Measurements from ENCODE around the gene EPB41.

EPB41 gene

GRCh38 chr1:29124366-29125236 is 210.2 kb downstream of the EPB41 start:
- H3K4me3 ChIP-seq (ENCODE audit: low read depth, low read length), result peak overlapping the region; percentile 61
- peak overlapping the region; percentile 49; the same call in 1 of the 2 replicates for H3K27ac ChIP-seq (ENCODE audit: extremely low read depth, low read depth, low read length)
- POLR2A ChIA-PET, result interaction anchor here (0.6 to 1.1 kb wide), 4 partner anchors 45 to 69 kb away, joined by 3 to 5 read pairs (median 3); partner anchors contain the start of gene SRSF4
- TF ChIP-seq ZNF501 (tag by site-specific recombination; IDR thresholded peaks at IDR 0.05) (peak; percentile 49; the same call in 1 of the 2 replicates), ZNF335 (tag by site-specific recombination; conservative IDR thresholded peaks at IDR 0.05) (peak; percentile 90), KLF16 (tag by site-specific recombination; IDR thresholded peaks at IDR 0.05) (peak; percentile 66; the same call in 1 of the 2 replicates), KLF7 (tag by site-specific recombination; IDR thresholded peaks at IDR 0.05; ENCODE audit: borderline replicate concordance) (peak; percentile 85), ZNF121 (tag by site-specific recombination; IDR thresholded peaks at IDR 0.05) (no peak), ZNF140 (tag by site-specific recombination; IDR thresholded peaks at IDR 0.05) (no peak), ZNF600 (tag by site-specific recombination; IDR thresholded peaks at IDR 0.05) (peak; percentile 50; the same call in 1 of the 2 replicates), KLF1 (tag by site-specific recombination; IDR thresholded peaks at IDR 0.05) (peak; percentile 86), ZNF585B (tag by site-specific recombination; IDR thresholded peaks at IDR 0.05) (no peak), ZBTB8A (tag by site-specific recombination; IDR thresholded peaks at IDR 0.05) (peak; percentile 76), KLF8 (tag by site-specific recombination; IDR thresholded peaks at IDR 0.05) (peak; percentile 91), ZBTB20 (tag by site-specific recombination; IDR thresholded peaks at IDR 0.05) (peak; percentile 77; the same call in 1 of the 2 replicates), TRIM28 (IDR thresholded peaks at IDR 0.05; ENCODE audit: borderline replicate concordance, low read length) (no peak), ZNF239 (tag by site-specific recombination; IDR thresholded peaks at IDR 0.05) (no peak), ZFP37 (tag by site-specific recombination; IDR thresholded peaks at IDR 0.05) (peak; percentile 58; the same call in 1 of the 2 replicates), ZNF302 (tag by site-specific recombination; IDR thresholded peaks at IDR 0.05; ENCODE audit: low read depth) (no peak), ZNF394 (tag by site-specific recombination; IDR thresholded peaks at IDR 0.05; ENCODE audit: borderline replicate concordance) (0 out of 2 replicates have a peak, but pooled peaks have one; percentile 46), ZNF2 (tag by site-specific recombination; IDR thresholded peaks at IDR 0.05) (0 out of 2 replicates have a peak, but pooled peaks have one; percentile 21), ZNF692 (tag by site-specific recombination; IDR thresholded peaks at IDR 0.05) (0 out of 2 replicates have a peak, but pooled peaks have one; percentile 25), PATZ1 (tag by site-specific recombination; IDR thresholded peaks at IDR 0.05) (peak; percentile 69), ZSCAN16 (tag by site-specific recombination; IDR thresholded peaks at IDR 0.05) (no peak), ZFHX2 (tag by site-specific recombination; conservative IDR thresholded peaks at IDR 0.05) (peak; percentile 80), ZBTB26 (tag by site-specific recombination; optimal IDR thresholded peaks at IDR 0.05) (peak; percentile 66), ZBTB17 (tag by site-specific recombination; IDR thresholded peaks at IDR 0.05) (peak; percentile 84)
- TF ChIP-seq, protein P1, sequence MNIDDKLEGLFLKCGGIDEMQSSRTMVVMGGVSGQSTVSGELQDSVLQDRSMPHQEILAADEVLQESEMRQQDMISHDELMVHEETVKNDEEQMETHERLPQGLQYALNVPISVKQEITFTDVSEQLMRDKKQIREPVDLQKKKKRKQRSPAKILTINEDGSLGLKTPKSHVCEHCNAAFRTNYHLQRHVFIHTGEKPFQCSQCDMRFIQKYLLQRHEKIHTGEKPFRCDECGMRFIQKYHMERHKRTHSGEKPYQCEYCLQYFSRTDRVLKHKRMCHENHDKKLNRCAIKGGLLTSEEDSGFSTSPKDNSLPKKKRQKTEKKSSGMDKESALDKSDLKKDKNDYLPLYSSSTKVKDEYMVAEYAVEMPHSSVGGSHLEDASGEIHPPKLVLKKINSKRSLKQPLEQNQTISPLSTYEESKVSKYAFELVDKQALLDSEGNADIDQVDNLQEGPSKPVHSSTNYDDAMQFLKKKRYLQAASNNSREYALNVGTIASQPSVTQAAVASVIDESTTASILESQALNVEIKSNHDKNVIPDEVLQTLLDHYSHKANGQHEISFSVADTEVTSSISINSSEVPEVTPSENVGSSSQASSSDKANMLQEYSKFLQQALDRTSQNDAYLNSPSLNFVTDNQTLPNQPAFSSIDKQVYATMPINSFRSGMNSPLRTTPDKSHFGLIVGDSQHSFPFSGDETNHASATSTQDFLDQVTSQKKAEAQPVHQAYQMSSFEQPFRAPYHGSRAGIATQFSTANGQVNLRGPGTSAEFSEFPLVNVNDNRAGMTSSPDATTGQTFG (tag by site-specific recombination; IDR thresholded peaks at IDR 0.05; ENCODE audit: borderline replicate concordance), result no peak
- TF ChIP-seq, protein P2, sequence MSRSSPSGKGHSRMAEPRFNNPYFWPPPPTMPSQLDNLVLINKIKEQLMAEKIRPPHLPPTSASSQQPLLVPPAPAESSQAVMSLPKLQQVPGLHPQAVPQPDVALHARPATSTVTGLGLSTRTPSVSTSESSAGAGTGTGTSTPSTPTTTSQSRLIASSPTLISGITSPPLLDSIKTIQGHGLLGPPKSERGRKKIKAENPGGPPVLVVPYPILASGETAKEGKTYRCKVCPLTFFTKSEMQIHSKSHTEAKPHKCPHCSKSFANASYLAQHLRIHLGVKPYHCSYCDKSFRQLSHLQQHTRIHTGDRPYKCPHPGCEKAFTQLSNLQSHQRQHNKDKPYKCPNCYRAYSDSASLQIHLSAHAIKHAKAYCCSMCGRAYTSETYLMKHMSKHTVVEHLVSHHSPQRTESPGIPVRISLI (tag by site-specific recombination; IDR thresholded peaks at IDR 0.05), result no peak
- TF ChIP-seq, protein P3, sequence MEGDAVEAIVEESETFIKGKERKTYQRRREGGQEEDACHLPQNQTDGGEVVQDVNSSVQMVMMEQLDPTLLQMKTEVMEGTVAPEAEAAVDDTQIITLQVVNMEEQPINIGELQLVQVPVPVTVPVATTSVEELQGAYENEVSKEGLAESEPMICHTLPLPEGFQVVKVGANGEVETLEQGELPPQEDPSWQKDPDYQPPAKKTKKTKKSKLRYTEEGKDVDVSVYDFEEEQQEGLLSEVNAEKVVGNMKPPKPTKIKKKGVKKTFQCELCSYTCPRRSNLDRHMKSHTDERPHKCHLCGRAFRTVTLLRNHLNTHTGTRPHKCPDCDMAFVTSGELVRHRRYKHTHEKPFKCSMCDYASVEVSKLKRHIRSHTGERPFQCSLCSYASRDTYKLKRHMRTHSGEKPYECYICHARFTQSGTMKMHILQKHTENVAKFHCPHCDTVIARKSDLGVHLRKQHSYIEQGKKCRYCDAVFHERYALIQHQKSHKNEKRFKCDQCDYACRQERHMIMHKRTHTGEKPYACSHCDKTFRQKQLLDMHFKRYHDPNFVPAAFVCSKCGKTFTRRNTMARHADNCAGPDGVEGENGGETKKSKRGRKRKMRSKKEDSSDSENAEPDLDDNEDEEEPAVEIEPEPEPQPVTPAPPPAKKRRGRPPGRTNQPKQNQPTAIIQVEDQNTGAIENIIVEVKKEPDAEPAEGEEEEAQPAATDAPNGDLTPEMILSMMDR (tag by site-specific recombination; IDR thresholded peaks at IDR 0.05), result peak; percentile 94

More at GRCh38 chr1:29124366-29125236, 210.2 kb downstream of the EPB41 start:
- Histone ChIP-seq H3K36me3 (ENCODE audit: control insufficient read depth in 2 of 2, insufficient read depth in 1 of 2, low read length in 2 of 2) (no peaks in the 10 kb centered on the region), H3K9me3 (ENCODE audit: control insufficient read depth, insufficient read depth, low read depth, low read length) (no peaks in the 10 kb centered on the region), H3K4me1 (ENCODE audit: control insufficient read depth, insufficient read depth, low read length) (no peaks in the 10 kb centered on the region)
- CTCF ChIA-PET, result interaction anchor here (0.8 to 1.7 kb wide), 3 partner anchors 18 to 78 kb away, joined by 3 to 4 read pairs (median 4); no protein-coding TSS in a partner anchor
